GM18517 (cell line): ENCODE data around the gene AAK1.
"Not testable (repeated sequence)": the region's sequence is repeated elsewhere in the genome, so short reads cannot be mapped to it uniquely, and the experiment has no call there.

ENCODE experiments used
- ATAC-seq: cut with Tn5 transposase; IDR thresholded peaks from one replicate; pipeline ENCODE4 v1.9.1; 2021; ENCODE audit warnings: mild to moderate bottlenecking, moderate library complexity; ENCODE audit not compliant: unreplicated experiment

Gene AAK1

DNA sequence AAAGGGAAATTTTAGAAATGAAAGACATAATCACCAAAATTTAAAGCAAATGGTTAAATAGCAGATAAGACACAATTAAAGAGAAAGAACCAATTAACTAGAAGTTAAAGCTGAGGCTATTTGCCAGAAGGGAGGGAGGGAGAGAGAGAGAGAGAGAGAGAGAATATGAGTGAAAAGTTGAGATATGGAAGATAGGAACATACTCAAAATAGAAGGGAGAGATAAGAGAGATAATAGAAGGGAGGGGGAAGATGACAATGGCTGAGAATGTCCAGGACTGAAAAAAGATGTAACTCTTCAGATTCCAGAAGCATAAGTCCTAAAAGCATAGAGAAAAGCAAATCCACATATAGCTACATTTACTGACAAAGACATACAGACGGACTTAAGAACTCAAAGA lies 17.1 kb upstream of the AAK1 start:
- no peak for ATAC-seq

DNA sequence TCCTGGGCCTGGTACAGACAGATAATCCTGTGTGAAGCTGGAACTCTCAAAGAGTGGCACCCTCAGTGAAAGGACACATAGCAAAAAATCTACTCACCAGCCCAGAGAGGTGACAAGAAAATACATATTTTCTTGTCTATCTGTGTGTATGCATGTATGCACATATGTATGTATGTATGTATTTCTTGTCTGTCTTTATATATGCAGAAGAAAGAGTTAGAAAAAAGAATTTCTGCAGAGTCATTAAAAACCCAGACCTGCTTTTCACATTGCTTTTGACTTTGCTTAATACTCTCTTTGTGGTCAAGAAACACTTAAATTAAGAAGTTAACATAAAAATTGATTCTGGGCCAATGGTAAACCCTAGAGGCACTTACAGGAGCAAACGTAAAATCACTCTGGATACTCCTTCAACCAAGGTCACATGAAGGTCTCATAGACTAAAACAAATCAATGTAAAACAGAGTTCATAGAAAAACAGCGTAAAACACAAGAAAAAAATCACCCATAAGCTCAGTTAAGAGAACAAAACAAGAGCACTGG lies 16.5 kb upstream of the AAK1 start:
- no peak for ATAC-seq

DNA sequence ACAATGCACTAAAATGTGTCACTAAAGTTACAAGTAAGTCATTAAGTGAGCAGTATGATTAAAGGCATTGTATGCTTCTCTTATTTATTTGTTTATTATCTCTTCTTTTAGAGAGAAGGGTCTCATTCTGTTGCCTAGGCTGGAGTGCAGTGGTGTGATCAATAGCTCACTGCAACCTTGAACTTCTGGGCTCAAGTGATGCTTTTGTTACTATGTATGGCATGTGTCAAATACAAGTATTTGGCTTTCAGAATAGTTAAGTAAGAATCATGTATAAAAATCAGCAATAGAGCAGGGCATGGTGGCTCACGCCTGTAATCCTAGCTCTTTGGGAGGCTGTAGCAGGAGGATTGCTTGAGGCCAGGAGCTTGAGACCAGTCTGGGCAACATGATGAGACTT lies 15.8 kb upstream of the AAK1 start:
- no peak for ATAC-seq

DNA sequence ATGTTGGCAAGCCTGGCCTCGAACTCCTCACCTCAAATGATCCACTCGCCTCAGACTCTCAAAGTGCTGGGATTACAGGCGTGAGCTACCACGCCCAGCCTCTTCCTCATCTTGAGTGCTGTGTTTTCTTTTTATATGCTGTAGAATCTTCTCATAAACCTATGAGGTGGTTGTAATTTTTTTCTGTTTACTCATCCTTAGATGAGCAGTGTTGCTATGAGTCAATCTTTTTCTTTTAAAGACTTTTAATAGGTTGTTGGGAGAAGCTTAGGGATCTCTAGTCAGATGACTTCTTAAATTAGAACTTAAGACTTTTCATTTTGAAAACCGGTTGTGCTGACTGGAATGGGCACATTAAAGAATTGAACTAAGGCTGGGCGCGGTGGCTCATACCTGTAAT lies 8.7 kb upstream of the AAK1 start:
- ATAC-seq, result no peak

DNA sequence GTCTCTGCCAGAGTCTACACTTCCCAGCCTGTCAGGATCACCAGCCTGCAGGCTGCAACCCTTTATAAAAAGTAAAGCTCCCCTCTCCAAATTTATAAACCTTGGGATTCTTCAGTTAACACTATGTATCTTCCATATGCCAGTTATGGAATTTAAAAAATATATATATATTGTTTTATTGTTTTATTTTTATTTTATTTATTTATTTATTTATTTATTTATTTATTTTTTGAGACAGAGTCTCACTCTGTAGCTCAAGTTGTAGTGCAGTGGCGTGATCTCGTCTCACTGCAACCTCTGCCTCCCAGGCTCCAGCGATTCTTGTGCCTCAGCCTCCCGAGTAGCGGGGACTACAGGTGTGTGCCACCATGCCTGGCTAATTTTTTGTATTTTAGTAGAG lies 3.7 kb upstream of the AAK1 start:
- not testable (repeated sequence) for ATAC-seq

DNA sequence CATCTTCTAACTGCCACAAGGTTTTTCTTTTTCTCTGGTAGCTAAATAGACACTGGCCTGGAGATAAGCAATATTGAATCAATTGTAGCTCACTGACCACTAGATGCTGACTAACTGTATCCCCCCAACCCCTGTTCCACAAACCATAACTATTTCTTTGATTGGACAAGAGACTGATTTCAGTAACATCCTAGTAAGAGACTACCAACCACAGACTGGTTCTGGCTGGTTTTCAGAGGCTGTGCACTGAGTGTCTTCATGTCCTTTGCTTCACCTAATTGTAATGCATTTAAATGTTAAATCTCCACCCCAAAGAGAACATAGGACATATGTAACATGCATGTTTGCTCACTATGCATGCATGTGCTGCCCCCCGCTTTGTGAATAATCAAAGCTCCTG lies 3.2 kb upstream of the AAK1 start:
- ATAC-seq, result no peak

DNA sequence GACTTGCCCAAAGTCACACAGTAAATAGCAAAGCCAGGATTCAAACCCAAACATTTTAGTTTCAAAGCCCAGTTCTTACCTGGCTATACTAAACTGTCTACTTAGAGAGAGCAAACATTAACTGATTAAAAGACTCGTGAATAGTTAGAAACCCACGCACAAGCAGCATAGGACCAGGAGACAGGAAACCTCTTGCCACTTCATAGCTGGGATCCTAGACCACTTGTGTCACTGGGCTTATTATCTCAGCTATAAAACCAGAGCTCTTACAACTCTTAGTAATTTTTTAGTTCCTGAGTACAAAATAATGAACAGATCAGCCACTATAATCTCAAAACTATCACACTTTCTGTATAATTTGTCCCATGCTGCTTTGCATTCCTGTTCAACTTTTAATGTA lies 2.4 kb upstream of the AAK1 start:
- no peak for ATAC-seq

DNA sequence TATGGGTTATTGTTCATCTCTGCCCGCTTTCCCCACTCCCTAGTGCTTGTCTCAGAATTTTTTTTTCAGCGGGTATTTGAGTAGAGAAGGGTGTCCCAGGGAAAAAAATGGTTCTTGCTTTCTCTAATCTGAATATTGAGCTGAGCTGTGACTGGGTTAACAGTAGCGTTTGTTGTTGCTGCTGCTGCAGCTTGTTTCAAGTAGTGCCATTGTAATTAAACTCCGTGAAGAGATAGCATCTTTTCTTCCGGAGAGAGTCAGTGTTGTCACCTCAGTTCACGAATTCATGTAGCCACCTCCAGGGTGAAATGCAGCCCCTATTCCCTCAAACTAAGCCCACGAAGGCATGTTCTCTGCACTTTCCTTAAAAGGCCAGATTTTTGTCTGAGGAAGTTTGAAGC lies 1.5 kb upstream of the AAK1 start:
- ATAC-seq, result no peak

DNA sequence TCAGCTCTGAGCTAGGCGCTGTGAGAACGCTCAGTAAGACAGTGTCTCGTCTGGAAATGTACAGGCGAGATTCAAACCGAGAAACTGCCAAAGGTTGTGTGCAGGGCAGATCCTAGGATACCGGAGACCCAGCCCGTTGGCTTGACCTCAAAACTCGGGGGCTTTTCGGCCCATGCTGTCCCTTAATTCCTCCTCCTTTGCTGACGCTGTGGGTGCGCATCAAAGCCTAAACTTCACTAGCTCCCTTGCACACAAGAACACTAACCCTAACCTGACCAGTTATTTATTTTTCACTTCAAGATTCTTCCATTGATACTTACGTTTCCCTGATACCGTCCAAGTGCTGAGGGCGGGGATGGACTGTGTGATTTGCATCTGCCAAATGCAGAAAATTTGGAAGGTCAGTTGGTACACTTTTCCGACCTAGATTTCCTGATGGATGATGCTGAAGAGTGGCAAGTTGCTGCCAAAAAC lies 1.0 kb upstream of the AAK1 start:
- ATAC-seq, result no peak

DNA sequence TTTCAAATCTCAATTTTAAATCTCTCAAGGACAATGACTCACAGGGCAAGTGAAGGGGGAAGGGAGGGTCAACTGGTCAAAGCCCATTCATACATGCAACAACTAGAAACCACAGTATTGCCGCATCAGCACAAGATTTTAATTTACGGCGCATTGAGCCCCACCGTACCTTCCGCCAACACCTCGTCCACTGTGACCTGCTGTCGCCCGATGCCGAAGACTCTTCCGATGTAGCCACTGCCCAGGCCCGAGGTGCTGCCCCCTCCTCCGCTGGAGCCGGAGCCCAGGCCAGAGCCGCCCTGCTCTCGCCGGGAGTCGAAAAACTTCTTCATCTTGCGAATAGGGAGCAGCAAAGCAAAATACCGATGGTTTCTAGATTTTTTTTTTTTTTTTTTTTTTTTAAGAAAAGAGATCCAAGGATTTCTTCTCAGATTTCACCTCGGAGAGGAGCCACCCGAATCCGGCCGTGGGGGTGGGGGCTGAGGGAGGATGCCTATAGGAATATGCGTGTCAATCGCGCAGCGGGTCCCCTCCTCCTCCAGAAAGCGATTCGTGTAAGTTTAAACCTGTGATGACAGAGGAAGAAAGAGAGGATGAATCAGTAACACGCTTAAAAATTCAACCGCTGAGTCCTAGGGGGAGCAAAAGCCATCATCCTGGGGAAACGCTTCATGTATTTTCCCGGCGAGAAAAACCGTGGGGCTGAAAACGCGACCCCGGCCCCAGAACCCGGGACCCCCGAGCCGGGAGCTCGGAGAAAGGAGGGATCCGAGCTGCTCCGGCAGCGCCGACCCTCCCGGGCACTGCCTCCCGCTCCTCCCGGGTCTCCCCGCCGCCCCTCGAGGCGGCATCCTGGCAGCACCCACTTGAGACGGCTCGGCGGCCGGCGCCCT lies 584 bp downstream of the AAK1 start:
- no peak for ATAC-seq

DNA sequence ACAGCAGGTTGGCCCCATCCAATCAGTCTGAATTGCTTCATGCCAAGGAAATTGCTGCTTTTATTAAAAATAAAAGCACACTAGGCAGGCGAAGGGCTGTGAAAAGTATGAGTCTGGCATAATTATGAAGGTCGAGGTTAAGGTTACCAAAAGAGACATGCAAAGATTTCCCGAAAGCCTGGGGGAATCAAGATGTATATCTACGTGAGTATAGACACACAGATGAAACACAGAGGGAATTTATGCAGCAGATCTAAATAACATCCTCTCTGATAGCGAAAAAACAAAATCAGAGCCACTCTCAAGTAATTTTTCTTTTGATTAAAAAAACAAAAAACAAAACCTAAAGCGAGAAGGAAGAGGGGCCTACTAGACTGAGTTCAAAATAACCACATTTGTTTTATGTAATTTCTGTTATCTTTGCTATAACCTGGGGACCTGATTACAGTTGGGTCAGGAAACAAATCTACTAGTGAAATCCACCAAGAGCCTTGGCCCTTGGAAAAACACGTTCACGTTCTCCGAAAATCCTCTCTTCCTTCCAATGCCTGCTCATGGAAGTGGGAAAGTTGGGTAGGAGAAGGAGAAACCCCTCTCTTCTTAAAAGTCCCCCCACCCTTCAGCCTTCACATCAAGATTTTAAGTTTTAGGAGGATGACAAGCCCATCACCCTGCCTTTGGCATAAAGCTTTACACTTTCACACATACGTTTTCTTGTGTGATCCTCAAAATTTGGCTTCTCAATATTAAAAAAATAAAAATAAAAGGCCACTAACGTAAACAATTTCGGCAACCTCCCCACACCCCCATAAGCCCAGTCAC lies 1.4 kb downstream of the AAK1 start:
- ATAC-seq, result no peak

DNA sequence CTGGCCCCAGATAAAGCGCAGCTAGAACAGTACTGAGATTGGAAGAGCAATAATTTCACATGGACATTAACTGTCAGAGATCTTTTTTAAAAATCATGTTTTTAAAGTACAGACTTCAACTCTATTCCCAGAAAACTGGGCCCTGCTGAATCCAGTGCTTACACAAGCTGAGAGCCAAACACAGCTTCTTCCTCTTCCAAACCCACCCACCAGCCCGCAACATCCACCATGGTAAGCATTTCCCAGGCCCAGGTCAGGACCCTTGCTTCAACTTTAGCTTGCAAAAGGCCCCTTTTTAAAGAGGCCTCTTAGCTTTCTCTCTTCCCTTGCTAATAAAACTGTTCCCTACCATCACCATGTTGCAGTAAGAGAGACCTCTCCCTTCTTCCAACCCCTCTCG lies 2.1 kb downstream of the AAK1 start:
- ATAC-seq, result no peak

DNA sequence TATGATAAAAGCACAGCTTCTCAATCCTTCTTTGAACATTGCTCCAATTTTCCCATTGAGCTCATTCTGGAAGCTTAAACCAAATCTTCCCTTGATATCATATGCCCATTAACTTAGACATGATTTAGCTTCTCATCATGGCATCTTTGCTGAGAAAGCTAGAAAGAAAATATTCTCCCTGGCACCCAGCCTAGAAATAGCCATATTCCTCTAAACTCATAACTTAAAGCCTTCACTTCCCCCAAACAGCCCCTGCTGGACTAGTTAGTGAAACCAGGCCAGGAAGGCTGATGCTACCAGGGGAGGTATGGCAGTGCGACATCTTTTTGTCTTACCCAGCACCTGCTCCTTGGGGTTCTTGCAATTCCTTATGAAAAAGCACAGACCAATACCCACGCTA lies 4.3 kb downstream of the AAK1 start:
- no peak for ATAC-seq

DNA sequence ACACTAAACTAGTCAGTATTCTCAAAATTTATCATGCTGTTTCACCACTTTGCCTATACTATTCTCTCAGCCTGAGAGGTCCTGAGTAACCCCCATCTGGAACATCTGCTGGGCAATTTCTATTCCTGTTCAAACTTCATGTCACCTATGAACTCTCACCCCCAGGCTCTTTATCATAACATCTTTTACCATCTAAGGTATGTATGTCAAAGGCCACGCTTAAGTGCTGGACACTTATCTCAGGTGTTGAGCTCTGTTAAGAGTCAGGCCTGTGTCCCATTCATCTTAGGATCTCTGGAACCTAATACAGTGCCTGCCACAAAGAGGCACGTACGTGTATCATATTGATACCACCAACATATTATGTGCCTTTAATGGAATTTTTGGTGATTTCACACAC lies 4.9 kb downstream of the AAK1 start:
- no peak for ATAC-seq

DNA sequence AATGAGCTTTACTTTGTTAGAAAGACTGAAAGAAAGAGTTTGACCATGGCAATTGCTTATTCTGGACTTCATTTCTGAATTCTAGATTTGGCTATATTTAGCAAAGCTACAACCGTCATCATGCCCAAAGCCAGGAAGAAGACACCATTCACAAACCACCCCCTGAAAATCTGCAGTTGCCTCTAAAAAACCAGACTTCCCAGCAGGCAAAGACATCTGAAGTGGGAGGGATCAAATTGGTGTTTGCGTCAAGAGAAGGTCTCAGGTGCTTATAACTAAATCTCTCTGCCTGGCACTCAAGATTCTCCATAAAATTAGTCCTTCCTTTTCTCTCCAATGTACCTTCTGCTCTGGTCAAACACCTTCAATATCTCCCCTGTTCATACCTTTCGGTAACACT lies 5.6 kb downstream of the AAK1 start:
- no peak for ATAC-seq

DNA sequence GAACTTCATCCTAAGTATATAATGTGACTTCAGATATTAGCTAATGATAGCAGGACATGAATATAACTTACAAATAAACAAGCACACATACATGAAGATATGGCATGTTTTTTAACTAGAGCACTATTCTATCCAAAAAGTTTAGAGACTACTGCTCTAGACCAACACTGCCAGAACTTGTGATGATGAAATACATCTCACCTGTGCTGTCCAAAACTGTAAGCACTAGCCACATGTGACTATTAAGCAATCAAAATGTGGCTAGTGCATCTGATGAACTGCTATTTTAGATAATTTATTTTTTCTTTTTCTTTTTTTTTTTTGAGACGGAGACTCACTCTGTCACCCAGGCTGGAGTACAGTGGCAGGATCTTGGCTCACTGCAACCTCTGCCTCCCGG lies 7.1 kb downstream of the AAK1 start:
- ATAC-seq, result no peak

DNA sequence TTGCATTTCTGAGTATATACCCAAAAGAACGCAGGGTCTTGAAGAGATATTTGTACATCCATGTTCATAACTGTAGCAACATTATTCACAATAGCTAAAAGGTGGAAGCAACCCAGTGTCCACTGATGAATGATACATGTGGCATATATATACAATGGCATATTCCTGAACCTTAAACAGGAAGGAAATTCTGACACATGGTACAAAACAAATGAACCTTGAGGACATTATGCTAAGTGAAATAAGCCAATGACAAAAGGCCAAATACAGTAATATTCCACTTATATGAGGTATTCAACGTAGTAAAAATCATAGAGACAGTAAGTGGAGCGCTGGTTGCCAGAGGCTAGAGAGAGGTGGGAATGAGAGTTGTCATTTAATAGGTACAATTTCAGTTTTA lies 8.1 kb downstream of the AAK1 start:
- no peak for ATAC-seq

DNA sequence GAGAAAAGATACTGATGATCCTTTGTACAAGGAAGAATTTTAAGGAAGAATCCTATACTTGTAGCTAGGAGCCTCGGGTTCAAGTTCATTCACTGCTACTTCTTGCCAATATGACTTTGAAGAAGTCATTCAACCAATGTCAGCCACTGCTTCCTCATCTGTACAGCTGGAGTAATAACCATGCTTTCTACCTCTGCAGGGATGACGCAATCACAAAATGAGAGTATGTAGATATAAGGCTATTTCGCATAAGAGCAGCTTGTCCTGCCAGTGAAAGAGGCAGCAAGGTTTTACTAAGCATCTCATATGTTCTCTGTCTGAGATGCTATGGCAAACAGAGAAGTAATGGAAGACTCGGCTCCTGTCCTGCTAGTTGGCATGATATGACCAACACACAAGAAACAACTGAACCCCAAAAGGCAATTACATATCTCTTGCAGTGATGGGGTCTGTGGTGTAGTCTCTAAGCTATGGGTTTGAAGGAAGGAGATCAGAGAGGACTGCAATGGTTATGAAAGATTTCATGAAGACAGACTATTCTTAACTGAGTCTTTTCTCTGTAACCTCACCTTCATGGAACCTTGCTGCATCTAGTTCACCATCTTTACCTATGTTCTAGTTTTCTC lies 9.2 kb downstream of the AAK1 start:
- no peak for ATAC-seq

DNA sequence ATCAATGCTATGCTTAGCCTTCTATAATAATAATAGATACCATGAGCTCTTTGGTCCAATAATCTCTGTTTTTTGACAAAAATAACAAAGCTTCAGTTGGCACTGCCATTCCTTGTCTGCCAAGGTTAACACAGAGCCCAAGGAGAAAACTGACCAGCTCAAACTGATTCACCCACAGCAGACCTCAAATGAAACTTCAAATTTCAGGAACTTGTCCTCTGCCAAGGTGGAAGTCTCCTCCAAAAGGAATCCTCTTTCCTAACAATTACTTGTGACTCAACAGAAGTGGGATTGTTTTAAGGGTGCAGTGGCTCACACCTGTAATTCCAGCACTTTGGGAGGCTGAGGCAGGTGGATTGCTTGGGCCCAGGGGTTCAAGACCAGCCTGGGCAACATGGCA lies 12.1 kb downstream of the AAK1 start:
- ATAC-seq, result no peak

DNA sequence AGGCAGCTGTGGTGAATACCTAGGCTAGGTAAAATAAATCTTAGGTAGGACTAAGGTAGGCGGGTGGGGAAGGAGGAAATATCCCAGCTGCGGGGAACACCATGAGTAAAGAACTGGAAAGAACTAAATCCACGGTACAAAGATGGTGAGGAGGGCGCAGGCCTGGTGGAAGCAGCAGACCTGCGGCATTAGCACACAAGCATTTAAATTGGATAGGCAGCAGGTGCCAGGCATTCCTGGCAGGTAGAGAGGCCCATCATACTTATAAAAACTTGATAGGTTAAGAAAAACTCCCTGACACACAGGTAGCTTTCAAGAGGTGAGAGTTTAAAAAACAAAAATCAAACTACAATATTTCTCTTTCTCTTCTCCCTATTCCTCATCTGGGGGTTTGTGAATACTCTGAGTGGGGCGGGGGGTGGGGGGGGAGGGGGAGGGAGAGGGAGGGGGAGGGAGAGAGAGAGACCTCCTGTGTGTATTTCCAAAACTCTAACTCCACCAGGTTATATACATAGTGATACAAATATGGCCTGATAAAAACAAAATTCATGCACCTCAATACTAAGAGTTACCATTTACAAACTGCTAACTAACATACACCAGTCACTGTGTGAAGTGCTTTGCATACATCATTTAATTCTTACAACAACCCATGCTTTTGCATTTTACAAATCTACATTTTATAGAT lies 13.5 kb downstream of the AAK1 start:
- ATAC-seq, result no peak
